GM23338 (cell line): ENCODE results near the gene TTC8.

Experiments used
- CTCF ChIP-seq, 2 experiments: fragments of 200-600 bp in 1 of 2; sonication (generic) in 1 of 2; conservative IDR thresholded peaks; 2 replicates each; pipeline versions ENCODE4 v1.5.1 to v1.6.1; 2016 to 2017; ENCODE audit warnings: antibody characterized with exemption in 2 of 2, low read depth in 2 of 2, mild to moderate bottlenecking in 2 of 2, moderate library complexity in 1 of 2
- EZH2 ChIP-seq: fragments of 200-600 bp; sonication (generic); IDR thresholded peaks from one replicate; pipeline ENCODE4 v1.8.0; 2017; ENCODE audit warnings: antibody characterized with exemption, mild to moderate bottlenecking, low read depth; ENCODE audit not compliant: unreplicated experiment
- JUNB ChIP-seq: IDR thresholded peaks from one replicate; pipeline ENCODE4 v1.6.1; 2016; ENCODE audit warnings: antibody characterized with exemption; ENCODE audit not compliant: unreplicated experiment
- NANOG ChIP-seq: IDR thresholded peaks from 2 replicates; pipeline ENCODE4 v1.6.1; 2016; ENCODE audit warnings: antibody characterized with exemption, borderline replicate concordance
- POLR2AphosphoS5 ChIP-seq: IDR thresholded peaks from 2 replicates; pipeline ENCODE4 v1.6.1; 2016; ENCODE audit warnings: antibody characterized with exemption, low read depth
- TF ChIP-seq, protein P1 (sequence below): IDR thresholded peaks from one replicate; pipeline ENCODE4 v1.6.1; 2018; ENCODE audit warnings: antibody characterized with exemption; ENCODE audit not compliant: unreplicated experiment

DNA sequence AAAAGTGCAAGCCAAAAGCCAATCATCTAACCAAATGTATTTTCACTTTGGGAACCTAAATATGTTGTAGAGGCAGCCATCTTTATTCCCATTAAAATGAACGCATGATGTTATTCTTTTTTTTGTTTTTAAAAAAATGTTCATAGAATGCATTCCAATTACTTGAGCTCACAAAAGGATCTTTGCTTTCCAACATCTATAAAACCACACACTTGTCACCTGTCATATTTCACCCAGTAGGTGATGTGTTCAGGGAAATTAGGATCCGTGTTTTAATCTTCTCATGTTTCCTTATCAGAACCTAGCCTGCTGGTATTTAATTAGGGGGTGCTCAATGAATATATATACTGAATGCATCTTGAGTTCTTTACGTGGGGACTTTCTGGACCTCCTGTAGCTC, 13.6 kb downstream of the TTC8 start:
- TF ChIP-seq CTCF (conservative IDR thresholded peaks at IDR 0.05; ENCODE audit: low read depth in 2 of 2) (no peak), EZH2 (no peak), POLR2AphosphoS5 (no peak), JUNB (no peak), NANOG (no peak)
- TF ChIP-seq, protein P1, sequence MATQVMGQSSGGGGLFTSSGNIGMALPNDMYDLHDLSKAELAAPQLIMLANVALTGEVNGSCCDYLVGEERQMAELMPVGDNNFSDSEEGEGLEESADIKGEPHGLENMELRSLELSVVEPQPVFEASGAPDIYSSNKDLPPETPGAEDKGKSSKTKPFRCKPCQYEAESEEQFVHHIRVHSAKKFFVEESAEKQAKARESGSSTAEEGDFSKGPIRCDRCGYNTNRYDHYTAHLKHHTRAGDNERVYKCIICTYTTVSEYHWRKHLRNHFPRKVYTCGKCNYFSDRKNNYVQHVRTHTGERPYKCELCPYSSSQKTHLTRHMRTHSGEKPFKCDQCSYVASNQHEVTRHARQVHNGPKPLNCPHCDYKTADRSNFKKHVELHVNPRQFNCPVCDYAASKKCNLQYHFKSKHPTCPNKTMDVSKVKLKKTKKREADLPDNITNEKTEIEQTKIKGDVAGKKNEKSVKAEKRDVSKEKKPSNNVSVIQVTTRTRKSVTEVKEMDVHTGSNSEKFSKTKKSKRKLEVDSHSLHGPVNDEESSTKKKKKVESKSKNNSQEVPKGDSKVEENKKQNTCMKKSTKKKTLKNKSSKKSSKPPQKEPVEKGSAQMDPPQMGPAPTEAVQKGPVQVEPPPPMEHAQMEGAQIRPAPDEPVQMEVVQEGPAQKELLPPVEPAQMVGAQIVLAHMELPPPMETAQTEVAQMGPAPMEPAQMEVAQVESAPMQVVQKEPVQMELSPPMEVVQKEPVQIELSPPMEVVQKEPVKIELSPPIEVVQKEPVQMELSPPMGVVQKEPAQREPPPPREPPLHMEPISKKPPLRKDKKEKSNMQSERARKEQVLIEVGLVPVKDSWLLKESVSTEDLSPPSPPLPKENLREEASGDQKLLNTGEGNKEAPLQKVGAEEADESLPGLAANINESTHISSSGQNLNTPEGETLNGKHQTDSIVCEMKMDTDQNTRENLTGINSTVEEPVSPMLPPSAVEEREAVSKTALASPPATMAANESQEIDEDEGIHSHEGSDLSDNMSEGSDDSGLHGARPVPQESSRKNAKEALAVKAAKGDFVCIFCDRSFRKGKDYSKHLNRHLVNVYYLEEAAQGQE = no peak
